NK-92 treated with Interleukin-12 subunit alpha and Interleukin-12 subunit beta, amount 100 ng/mL, for 24 hours (cell line): Measurements from ENCODE around the gene JAZF1.
A peak's percentile ranks its signal among the peaks of the same experiment; 100 is the strongest.

Experiments
- DNase-seq: peaks from one replicate; lab custom pipeline; 2025; lab: John Stamatoyannopoulos, UW

The JAZF1 gene

GRCh38 chr7:28165961-28166955 is 14.3 kb downstream of the JAZF1 start:
- no peak for DNase-seq

- DNase-seq: no peak
Measured at GRCh38 chr7:28165261-28165660, 15.3 kb downstream of the JAZF1 start.

- DNase-seq: no peak
Measured at GRCh38 chr7:28163949-28164348, 16.6 kb downstream of the JAZF1 start.

GRCh38 chr7:28161331-28161730 is 19.3 kb downstream of the JAZF1 start:
- no peak for DNase-seq

GRCh38 chr7:28160551-28160991 is 20.0 kb downstream of the JAZF1 start:
- DNase-seq: no peak

- DNase-seq: no peak
Measured at GRCh38 chr7:28157831-28158416, 22.7 kb downstream of the JAZF1 start.

- DNase-seq: no peak
Measured at GRCh38 chr7:28157076-28157745, 23.4 kb downstream of the JAZF1 start.

- no peak for DNase-seq
Measured at GRCh38 chr7:28156401-28156800, 24.2 kb downstream of the JAZF1 start.

GRCh38 chr7:28155964-28156363 is 24.6 kb downstream of the JAZF1 start:
- DNase-seq: no peak

GRCh38 chr7:28155019-28155660 is 25.5 kb downstream of the JAZF1 start:
- DNase-seq: peak; percentile 8

- DNase-seq: no peak
Measured at GRCh38 chr7:28152594-28152993, 28.0 kb downstream of the JAZF1 start.

GRCh38 chr7:28151965-28152364 is 28.6 kb downstream of the JAZF1 start:
- DNase-seq: no peak

GRCh38 chr7:28149291-28150101 is 31.1 kb downstream of the JAZF1 start:
- no peak for DNase-seq

GRCh38 chr7:28145931-28146330 is 34.7 kb downstream of the JAZF1 start:
- no peak for DNase-seq

GRCh38 chr7:28145090-28145626 is 35.4 kb downstream of the JAZF1 start:
- DNase-seq: no peak

GRCh38 chr7:28144266-28144665 is 36.3 kb downstream of the JAZF1 start:
- DNase-seq: no peak

GRCh38 chr7:28142650-28143049 is 37.9 kb downstream of the JAZF1 start:
- DNase-seq: no peak

GRCh38 chr7:28140979-28141378 is 39.6 kb downstream of the JAZF1 start:
- no peak for DNase-seq

GRCh38 chr7:28138837-28139236 is 41.8 kb downstream of the JAZF1 start:
- DNase-seq: no peak

GRCh38 chr7:28137463-28137862 is 43.1 kb downstream of the JAZF1 start:
- DNase-seq: no peak

GRCh38 chr7:28136885-28137284 is 43.7 kb downstream of the JAZF1 start:
- no peak for DNase-seq
